SK-N-SH treated with all-trans-retinoic acid at 6 μM for 48 hours (cell line): ENCODE data around the gene CCDC102A.

Experiments used
- ATAC-seq: fragments of 200-7000 bp; cut with Tn5 transposase; 3 replicates; pipeline ENCODE4 v1.9.1; 2020; ENCODE audit warnings: mild to moderate bottlenecking, moderate library complexity
- BACH2 ChIP-seq: fragments of 250-450 bp; sonication (Bioruptor Pico); IDR thresholded peaks from 2 replicates; pipeline ENCODE4 v1.9.0; 2021; ENCODE audit warnings: mild to moderate bottlenecking, borderline replicate concordance
- CSDC2 ChIP-seq: fragments of 250-450 bp; sonication (Bioruptor Pico); IDR thresholded peaks from 2 replicates; pipeline ENCODE4 v1.5.0; 2020; ENCODE audit warnings: mild to moderate bottlenecking, moderate library complexity
- GLIS3 ChIP-seq: fragments of 250-450 bp; sonication (Bioruptor Pico); IDR thresholded peaks from 2 replicates; pipeline ENCODE4 v1.5.0; 2020; ENCODE audit warnings: mild to moderate bottlenecking, moderate library complexity
- ISL1 ChIP-seq: fragments of 250-450 bp; sonication (Bioruptor Pico); IDR thresholded peaks from 2 replicates; pipeline ENCODE4 v2.1.2; 2022; ENCODE audit warnings: mild to moderate bottlenecking, moderate library complexity
- OSR1 ChIP-seq: fragments of 250-450 bp; sonication (Bioruptor Pico); IDR thresholded peaks from 2 replicates; pipeline ENCODE4 v1.8.0; 2022; ENCODE audit warnings: moderate library complexity, mild to moderate bottlenecking, inconsistent platforms
- PPARA ChIP-seq: fragments of 250-450 bp; sonication (Bioruptor Pico); IDR thresholded peaks from 2 replicates; pipeline ENCODE4 v1.5.0; 2020; ENCODE audit warnings: mild to moderate bottlenecking, borderline replicate concordance
- RARB ChIP-seq: fragments of 250-450 bp; sonication (Bioruptor Pico); IDR thresholded peaks from 2 replicates; pipeline ENCODE4 v1.8.0; 2021; ENCODE audit warnings: mild to moderate bottlenecking, moderate library complexity
- SNAI2 ChIP-seq: fragments of 250-450 bp; sonication (Bioruptor Pico); IDR thresholded peaks from 2 replicates; pipeline ENCODE4 v1.5.0; 2020; ENCODE audit warnings: mild to moderate bottlenecking, moderate library complexity
- TCF4 ChIP-seq: fragments of 250-450 bp; sonication (Bioruptor Pico); IDR thresholded peaks from 2 replicates; pipeline ENCODE4 v1.8.0; 2021; ENCODE audit warnings: mild to moderate bottlenecking, moderate library complexity, borderline replicate concordance
- TOX ChIP-seq: fragments of 250-450 bp; sonication (Bioruptor Pico); IDR thresholded peaks from 2 replicates; pipeline ENCODE4 v1.8.0; 2021; ENCODE audit warnings: mild to moderate bottlenecking, moderate library complexity, borderline replicate concordance
- ZFP3 ChIP-seq: fragments of 250-450 bp; sonication (Bioruptor Pico); IDR thresholded peaks from 2 replicates; pipeline ENCODE4 v1.5.0; 2020; ENCODE audit warnings: mild to moderate bottlenecking, moderate library complexity
- ZFP30 ChIP-seq: fragments of 450-650 bp; formaldehyde crosslinking; IDR thresholded peaks from 2 replicates; pipeline ENCODE4 v1.5.0; 2022; ENCODE audit warnings: mild to moderate bottlenecking, moderate library complexity
- ZNF565 ChIP-seq: fragments of 450-650 bp; formaldehyde crosslinking; conservative IDR thresholded peaks from 2 replicates; pipeline ENCODE4 v1.5.0; 2020; ENCODE audit warnings: low read depth, mild to moderate bottlenecking, moderate library complexity
- ZNF70 ChIP-seq: fragments of 450-650 bp; formaldehyde crosslinking; IDR thresholded peaks from 2 replicates; pipeline ENCODE4 v1.5.0; 2020; ENCODE audit warnings: mild to moderate bottlenecking, moderate library complexity
- ZNF8 ChIP-seq: fragments of 450-650 bp; formaldehyde crosslinking; IDR thresholded peaks from 2 replicates; pipeline ENCODE4 v1.5.0; 2020; ENCODE audit warnings: mild to moderate bottlenecking, moderate library complexity
- TF ChIP-seq, protein P1 (sequence below): fragments of 250-450 bp; sonication (Bioruptor Pico); IDR thresholded peaks from 2 replicates; pipeline ENCODE4 v1.5.0; 2020; ENCODE audit warnings: mild to moderate bottlenecking, moderate library complexity
- TF ChIP-seq, protein P2 (sequence below): fragments of 250-450 bp; sonication (Bioruptor Pico); IDR thresholded peaks from 2 replicates; pipeline ENCODE4 v1.8.0; 2020; ENCODE audit warnings: mild to moderate bottlenecking, moderate library complexity, borderline replicate concordance
- TF ChIP-seq, protein P3 (sequence below): fragments of 250-450 bp; sonication (Bioruptor Pico); IDR thresholded peaks from 2 replicates; pipeline ENCODE4 v1.8.0; 2021; ENCODE audit warnings: low read depth, mild to moderate bottlenecking, moderate library complexity, borderline replicate concordance
- TF ChIP-seq, protein P4 (sequence below): fragments of 250-450 bp; sonication (Bioruptor Pico); IDR thresholded peaks from 2 replicates; pipeline ENCODE4 v1.5.1; 2021; ENCODE audit warnings: mild to moderate bottlenecking, moderate library complexity

The CCDC102A gene

DNA sequence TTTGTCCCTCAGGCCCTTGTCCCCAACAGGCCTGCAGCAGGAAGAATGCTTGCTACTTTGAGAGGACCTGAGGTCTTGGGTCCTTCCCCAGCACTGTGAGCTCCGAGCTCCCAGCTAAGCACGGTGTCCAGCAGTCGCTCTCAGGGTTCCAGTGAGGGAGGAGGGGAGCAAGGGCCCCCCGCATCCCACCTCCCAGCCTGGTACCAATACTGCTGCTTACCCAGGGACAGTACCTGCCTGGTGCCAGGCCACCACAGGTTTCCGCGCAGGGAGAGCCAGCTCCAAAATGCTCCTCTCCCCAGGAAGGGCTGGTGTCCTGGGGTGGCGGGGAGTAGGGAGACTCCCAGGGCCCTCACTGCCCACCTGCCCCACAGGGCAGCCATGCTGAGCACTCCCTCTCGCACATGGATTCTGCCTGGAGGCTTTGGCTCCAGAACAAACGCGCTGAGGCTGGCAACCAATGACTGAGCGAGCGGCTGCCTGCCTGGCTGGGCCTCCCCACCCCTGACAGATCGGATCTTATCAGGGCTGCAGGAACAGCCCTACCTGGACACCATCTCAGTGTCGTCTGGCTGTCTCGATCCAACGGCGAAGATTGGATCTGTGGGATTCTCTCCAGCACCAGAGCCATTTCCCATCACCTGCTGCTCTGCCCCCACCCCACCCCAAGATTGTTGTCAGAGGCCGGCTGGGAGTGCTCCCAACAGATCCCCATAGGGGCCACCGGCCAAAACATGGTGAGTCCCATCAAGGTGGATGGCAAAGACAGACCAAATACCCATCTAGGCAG lies 52.5 kb downstream of the CCDC102A start:
- TF ChIP-seq ZNF565 (no peak), TCF4 (CRISPR knock-in tag) (peak; percentile 26; the same call in 1 of the 2 replicates)
- TF ChIP-seq, protein P1, sequence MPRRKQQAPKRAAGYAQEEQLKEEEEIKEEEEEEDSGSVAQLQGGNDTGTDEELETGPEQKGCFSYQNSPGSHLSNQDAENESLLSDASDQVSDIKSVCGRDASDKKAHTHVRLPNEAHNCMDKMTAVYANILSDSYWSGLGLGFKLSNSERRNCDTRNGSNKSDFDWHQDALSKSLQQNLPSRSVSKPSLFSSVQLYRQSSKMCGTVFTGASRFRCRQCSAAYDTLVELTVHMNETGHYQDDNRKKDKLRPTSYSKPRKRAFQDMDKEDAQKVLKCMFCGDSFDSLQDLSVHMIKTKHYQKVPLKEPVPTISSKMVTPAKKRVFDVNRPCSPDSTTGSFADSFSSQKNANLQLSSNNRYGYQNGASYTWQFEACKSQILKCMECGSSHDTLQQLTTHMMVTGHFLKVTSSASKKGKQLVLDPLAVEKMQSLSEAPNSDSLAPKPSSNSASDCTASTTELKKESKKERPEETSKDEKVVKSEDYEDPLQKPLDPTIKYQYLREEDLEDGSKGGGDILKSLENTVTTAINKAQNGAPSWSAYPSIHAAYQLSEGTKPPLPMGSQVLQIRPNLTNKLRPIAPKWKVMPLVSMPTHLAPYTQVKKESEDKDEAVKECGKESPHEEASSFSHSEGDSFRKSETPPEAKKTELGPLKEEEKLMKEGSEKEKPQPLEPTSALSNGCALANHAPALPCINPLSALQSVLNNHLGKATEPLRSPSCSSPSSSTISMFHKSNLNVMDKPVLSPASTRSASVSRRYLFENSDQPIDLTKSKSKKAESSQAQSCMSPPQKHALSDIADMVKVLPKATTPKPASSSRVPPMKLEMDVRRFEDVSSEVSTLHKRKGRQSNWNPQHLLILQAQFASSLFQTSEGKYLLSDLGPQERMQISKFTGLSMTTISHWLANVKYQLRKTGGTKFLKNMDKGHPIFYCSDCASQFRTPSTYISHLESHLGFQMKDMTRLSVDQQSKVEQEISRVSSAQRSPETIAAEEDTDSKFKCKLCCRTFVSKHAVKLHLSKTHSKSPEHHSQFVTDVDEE (CRISPR knock-in tag) = 0 out of 2 replicates have a peak, but pooled peaks have one; percentile 44
- ATAC-seq = no peak

DNA sequence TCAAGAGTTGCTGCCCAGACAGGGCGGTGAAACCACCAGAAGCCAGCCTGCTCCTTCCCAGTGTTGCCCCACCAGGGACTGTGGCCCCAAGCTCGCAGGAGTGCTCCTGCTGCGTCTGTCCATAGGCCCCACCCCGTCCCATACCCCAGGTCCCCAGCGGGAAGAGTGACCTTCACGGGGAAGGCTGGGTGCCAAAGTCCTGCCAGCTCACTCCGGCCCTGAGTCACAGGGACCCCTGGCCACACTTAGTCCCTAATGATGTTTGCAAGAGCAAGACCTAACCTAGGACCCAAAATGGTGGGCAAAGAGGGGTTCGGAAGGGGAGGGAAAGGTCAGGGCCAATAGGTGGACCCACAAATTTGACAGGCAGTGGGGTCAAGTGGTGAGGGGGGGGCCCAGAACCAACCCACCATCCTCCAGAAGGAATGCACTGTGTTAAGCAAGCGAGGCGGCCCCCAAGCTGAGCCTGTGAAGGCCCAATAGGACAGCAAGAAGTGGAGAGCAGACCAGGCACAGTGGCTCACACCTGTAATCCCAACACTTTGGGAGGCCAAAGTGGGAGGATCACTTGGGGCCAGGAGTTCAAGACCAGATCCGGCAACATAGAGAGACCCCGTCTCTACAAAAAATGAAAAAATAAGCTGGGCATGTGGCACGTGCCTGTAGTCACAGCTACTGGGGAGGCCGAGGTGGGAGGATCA lies 53.4 kb downstream of the CCDC102A start:
- TF ChIP-seq, protein P2, sequence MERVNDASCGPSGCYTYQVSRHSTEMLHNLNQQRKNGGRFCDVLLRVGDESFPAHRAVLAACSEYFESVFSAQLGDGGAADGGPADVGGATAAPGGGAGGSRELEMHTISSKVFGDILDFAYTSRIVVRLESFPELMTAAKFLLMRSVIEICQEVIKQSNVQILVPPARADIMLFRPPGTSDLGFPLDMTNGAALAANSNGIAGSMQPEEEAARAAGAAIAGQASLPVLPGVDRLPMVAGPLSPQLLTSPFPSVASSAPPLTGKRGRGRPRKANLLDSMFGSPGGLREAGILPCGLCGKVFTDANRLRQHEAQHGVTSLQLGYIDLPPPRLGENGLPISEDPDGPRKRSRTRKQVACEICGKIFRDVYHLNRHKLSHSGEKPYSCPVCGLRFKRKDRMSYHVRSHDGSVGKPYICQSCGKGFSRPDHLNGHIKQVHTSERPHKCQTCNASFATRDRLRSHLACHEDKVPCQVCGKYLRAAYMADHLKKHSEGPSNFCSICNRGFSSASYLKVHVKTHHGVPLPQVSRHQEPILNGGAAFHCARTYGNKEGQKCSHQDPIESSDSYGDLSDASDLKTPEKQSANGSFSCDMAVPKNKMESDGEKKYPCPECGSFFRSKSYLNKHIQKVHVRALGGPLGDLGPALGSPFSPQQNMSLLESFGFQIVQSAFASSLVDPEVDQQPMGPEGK (CRISPR knock-in tag) = no peak
- TF ChIP-seq SNAI2 (CRISPR knock-in tag) = no peak
- TF ChIP-seq OSR1 (CRISPR knock-in tag) = no peak
- TF ChIP-seq, protein P3, sequence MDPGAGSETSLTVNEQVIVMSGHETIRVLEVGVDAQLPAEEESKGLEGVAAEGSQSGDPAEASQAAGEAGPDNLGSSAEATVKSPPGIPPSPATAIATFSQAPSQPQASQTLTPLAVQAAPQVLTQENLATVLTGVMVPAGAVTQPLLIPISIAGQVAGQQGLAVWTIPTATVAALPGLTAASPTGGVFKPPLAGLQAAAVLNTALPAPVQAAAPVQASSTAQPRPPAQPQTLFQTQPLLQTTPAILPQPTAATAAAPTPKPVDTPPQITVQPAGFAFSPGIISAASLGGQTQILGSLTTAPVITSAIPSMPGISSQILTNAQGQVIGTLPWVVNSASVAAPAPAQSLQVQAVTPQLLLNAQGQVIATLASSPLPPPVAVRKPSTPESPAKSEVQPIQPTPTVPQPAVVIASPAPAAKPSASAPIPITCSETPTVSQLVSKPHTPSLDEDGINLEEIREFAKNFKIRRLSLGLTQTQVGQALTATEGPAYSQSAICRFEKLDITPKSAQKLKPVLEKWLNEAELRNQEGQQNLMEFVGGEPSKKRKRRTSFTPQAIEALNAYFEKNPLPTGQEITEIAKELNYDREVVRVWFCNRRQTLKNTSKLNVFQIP = no peak
- TF ChIP-seq ISL1 = no peak
- no peak for TF ChIP-seq ZNF8 (CRISPR knock-in tag)

DNA sequence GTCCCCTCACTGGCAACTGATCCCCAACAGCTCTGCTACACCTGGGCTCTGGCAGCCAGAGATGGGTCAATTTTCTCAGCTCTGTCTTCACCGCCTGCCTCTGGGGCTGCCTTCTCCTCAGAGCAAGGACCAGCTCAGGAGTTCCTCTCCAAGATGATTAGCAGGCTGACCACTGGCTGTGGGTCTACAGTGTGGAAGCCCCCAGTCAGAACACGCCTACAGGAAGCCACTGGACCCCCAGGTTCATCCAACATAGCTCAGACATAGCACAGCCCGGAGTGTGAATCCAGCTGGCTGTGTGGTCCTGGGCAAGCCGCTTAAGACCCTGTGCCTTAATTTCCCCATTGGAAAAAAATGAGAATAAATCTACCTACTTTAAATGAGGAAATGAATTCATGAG lies 55.0 kb downstream of the CCDC102A start:
- TF ChIP-seq RARB (CRISPR knock-in tag) (no peak), PPARA (CRISPR knock-in tag) (no peak), TOX (CRISPR knock-in tag) (no peak), CSDC2 (no peak), ZFP30 (no peak), ZFP3 (CRISPR knock-in tag) (no peak), OSR1 (CRISPR knock-in tag) (no peak), GLIS3 (no peak), ZNF70 (CRISPR knock-in tag) (no peak), SNAI2 (CRISPR knock-in tag) (no peak), ZNF8 (CRISPR knock-in tag) (no peak), BACH2 (CRISPR knock-in tag) (no peak)
- TF ChIP-seq, protein P1 (CRISPR knock-in tag) = no peak
- TF ChIP-seq, protein P4, sequence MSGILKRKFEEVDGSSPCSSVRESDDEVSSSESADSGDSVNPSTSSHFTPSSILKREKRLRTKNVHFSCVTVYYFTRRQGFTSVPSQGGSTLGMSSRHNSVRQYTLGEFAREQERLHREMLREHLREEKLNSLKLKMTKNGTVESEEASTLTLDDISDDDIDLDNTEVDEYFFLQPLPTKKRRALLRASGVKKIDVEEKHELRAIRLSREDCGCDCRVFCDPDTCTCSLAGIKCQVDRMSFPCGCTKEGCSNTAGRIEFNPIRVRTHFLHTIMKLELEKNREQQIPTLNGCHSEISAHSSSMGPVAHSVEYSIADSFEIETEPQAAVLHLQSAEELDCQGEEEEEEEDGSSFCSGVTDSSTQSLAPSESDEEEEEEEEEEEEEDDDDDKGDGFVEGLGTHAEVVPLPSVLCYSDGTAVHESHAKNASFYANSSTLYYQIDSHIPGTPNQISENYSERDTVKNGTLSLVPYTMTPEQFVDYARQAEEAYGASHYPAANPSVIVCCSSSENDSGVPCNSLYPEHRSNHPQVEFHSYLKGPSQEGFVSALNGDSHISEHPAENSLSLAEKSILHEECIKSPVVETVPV (CRISPR knock-in tag) = no peak
- no peak for ATAC-seq

More for the DNA sequence above, 53.4 kb downstream of the CCDC102A start:
- no peak for ATAC-seq
